WERI-Rb-1 (cell line): ENCODE measurements around the gene VWF.

ENCODE experiments used
- DNase-seq: peaks from one replicate; pipeline ENCODE4 v3.0.0-alpha.2; 2020
- H3K27ac ChIP-seq: fragments of 250-450 bp; sonication (Bioruptor Pico); 2 replicates; pipeline ENCODE4 v1.5.1; 2020; ENCODE audit warnings: mild to moderate bottlenecking, moderate library complexity
- H3K27me3 ChIP-seq: fragments of 250-450 bp; sonication (Bioruptor Pico); 2 replicates; pipeline ENCODE4 v1.5.1; 2021; ENCODE audit warnings: mild to moderate bottlenecking, low read depth, moderate library complexity; ENCODE audit not compliant: insufficient read depth, severe bottlenecking
- H3K36me3 ChIP-seq: fragments of 250-450 bp; sonication (Bioruptor Pico); 2 replicates; pipeline ENCODE4 v1.5.1; 2020; ENCODE audit warnings: mild to moderate bottlenecking, moderate library complexity
- H3K4me3 ChIP-seq: 2 replicates; pipeline ENCODE4 v1.5.1; 2011; ENCODE audit warnings: low read depth, mild to moderate bottlenecking, control low read depth, low read length
- H3K9me3 ChIP-seq: fragments of 250-450 bp; sonication (Bioruptor Pico); 2 replicates; pipeline ENCODE4 v1.5.1; 2021; ENCODE audit warnings: mild to moderate bottlenecking, moderate library complexity; ENCODE audit not compliant: severe bottlenecking
- CTCF ChIP-seq: IDR thresholded peaks from 2 replicates; pipeline ENCODE4 v1.5.1; 2011; ENCODE audit warnings: low read depth, mild to moderate bottlenecking, control low read depth, inconsistent platforms, low read length

The VWF gene

GRCh38 chr12:5914387-5915149 is 209.9 kb downstream of the VWF start:
- no peak for TF ChIP-seq CTCF
- no peak for DNase-seq
- no peak overlapping the region for H3K27ac ChIP-seq
- H3K4me3 ChIP-seq, result no peak overlapping the region
- H3K36me3 ChIP-seq, result peaks cover 29% of the 10 kb centered on the region
- H3K9me3 ChIP-seq, result no peaks in the 10 kb centered on the region
- no peaks in the 10 kb centered on the region for H3K27me3 ChIP-seq

DNA sequence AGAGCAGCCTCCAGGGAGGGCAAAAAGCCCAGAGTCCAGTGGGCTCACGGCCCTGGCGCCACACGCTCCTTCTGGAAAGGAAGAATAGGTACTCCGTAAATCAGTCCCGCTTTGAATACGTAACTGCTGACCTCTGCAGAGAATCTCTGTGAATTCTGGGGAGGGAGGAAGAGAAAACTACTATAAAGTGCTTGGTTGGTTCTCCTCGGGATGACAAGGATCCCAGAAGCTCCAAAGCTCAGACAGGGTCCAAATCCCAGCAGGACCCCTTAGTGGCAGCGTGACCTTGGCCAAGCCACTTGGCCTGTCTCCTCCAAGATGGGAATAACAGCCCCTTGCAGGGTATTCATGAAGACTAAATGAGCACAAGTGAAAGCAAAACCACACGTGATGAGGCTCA is 211.1 kb downstream of the VWF start:
- no peak for DNase-seq
- Histone ChIP-seq H3K9me3 (no peaks in the 10 kb centered on the region), H3K27ac (peak overlapping the region; percentile 28), H3K27me3 (no peaks in the 10 kb centered on the region), H3K36me3 (peaks cover 30% of the 10 kb centered on the region), H3K4me3 (no peak overlapping the region)
- no peak for TF ChIP-seq CTCF

DNA sequence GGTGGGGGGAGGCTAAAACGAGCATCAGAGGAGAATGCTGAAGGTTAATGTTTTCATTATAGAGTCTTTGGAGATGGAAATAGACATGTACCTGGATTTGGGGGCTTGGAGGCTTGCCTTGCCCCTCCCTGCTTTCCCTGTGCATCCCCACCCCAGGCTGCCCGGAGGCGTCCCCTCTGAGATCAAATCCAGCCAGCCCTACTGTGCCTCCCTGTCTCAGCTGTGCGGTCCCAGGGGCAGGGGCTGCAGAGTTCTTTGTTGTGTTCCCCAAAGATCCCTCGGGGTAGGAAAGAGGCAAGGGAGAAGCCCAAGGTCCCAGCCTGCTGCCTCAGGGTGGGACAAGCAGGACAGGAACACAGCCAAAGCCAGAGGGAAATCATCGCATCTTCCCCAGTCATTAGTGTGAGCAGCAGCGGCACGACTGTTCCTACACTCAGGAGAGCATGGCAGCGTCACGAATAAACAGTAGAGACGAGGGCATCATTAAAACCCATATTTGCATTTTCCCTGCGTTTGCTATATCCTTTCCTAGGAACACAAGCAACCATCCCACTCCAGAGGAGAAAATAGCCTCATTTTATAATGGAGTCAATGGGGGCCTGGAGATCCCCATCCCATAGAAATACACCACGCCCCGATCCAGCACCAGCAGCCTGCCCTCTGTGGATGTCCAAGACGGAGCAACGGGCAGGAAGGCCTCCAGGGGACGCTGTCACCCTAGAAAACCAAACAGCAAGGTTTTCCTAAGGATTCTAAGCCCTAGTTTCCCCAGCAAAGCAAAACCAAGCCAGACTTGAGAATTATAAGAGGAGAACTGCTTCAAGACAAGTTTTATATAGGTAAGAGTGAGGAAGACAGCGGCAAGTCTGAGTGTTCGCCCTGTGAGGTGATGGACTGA is 211.8 kb downstream of the VWF start:
- no peaks in the 10 kb centered on the region for H3K27me3 ChIP-seq

DNA sequence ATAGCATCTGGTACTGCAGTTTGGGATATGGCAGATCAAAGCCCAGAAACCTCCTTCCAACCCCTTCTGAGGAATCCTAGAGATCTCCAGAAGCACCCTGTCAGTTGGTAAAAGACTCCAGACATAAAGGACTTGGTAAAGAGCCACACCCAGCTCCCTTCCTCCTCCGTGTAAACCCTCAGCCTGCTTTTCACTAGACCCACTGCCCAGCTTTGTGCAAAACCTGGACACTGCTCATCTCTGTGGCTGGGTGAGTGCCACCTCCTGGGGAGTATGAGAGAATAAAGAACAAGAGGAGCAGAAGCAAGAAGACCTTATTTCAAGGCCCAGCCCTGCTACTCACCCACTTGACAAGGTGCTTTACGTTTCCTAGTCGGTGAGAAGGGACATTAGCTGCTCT is 212.5 kb downstream of the VWF start:
- peak; percentile 63 for DNase-seq
- Histone ChIP-seq H3K9me3 (no peaks in the 10 kb centered on the region), H3K27me3 (no peaks in the 10 kb centered on the region), H3K27ac (peak overlapping the region; percentile 78), H3K36me3 (peaks cover 20% of the 10 kb centered on the region), H3K4me3 (no peak overlapping the region)
- 0 out of 2 replicates have a peak, but pooled peaks have one; percentile 37 for TF ChIP-seq CTCF

More for the DNA sequence above, 211.8 kb downstream of the VWF start:
- H3K4me3 ChIP-seq, result no peak overlapping the region
- peaks cover 23% of the 10 kb centered on the region for H3K36me3 ChIP-seq
- H3K9me3 ChIP-seq, result no peaks in the 10 kb centered on the region
- DNase-seq, result peak; percentile 81
- peak; percentile 88 for TF ChIP-seq CTCF
- H3K27ac ChIP-seq, result peak overlapping the region; percentile 78

DNA sequence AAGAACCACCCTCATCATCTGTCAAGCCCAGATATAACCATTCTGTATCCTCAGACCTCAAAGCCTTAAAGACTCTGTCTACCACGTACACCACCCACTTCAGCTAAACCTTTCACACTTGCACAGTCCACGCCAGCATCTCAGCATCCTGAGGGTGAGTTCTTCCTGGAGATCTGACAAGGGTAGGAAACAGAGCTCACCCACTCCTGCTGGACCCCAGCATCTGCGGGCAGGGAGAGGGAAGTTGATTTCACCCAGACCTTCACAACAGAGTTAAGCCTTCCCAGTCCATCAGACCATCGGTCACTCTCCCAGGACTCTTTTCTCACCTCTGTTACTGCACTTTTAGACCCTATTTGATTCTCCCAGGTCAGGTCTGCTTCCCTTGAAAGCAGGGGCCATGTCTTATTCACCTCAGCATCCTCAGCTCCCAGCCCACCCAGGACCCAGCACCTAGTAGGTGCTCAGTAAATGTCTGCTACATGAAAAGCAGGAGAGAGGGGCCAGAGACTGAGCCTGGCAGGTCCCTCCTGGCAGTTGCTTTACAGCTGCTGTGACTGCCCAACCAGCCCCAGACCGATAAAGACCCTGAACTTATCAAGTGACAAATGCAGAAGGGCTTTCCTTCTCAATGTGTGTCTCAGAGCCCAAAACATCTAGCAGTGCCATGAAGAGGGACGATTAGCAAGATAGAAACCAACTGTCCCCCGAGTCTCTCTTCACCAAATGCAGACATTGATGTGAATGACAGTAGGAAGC is 213.5 kb downstream of the VWF start:
- Histone ChIP-seq H3K9me3 (no peaks in the 10 kb centered on the region), H3K4me3 (no peak overlapping the region), H3K27me3 (no peaks in the 10 kb centered on the region), H3K36me3 (peaks cover 17% of the 10 kb centered on the region), H3K27ac (peak overlapping the region; percentile 78)
- DNase-seq, result no peak
- TF ChIP-seq CTCF, result no peak
